HL-60 (cell line): ENCODE measurements around the gene PAWR.

Source experiments
- CTCF ChIP-seq: IDR thresholded peaks from one replicate; pipeline ENCODE4 v1.5.1; 2011; ENCODE audit warnings: low read length, control low read depth, inconsistent platforms; ENCODE audit not compliant: insufficient read depth
- GABPA ChIP-seq: IDR thresholded peaks from 2 replicates; pipeline ENCODE4 v1.6.1; 2012; ENCODE audit warnings: low read depth
- POLR2AphosphoS5 ChIP-seq: IDR thresholded peaks from 2 replicates; pipeline ENCODE4 v1.6.1; 2012; ENCODE audit warnings: low read depth
- SPI1 ChIP-seq: IDR thresholded peaks from 2 replicates; pipeline ENCODE4 v1.6.1; 2012; ENCODE audit warnings: low read depth, mild to moderate bottlenecking, borderline replicate concordance
- TF ChIP-seq, protein P1 (sequence below): IDR thresholded peaks from 2 replicates; pipeline ENCODE4 v1.6.1; 2012; ENCODE audit warnings: low read depth; ENCODE audit not compliant: insufficient replicate concordance

DNA sequence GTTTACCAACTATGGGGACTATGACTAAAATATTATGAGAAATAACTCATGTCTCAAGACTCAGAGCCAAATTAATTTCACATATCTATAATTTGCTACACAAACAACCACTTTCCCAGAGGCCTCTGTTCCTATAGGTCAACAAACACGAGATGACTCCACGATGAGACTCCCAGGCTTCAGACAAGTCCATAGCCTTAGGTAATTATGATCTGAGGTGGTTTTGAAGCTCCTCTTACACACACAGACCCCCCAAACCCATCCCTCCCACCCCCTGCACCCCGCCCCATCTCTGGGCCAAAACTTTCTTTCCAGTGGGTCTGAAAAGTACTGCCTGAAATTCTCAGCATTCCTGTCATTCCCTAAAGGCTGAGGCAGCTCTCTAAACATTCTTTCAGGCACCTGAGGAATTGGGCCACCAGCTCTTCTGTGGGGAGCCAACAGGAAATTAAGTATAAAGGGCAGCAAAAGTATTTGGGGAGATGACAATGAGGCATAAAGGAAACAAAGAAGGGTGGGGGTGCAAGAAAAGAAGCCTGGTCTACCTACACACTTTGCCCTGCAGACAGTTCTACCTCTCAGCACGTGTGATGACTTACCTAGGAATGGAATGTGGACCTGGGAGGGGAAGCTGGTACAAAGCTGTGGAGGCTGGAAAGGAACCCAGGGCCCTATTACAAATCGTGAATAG is 143.6 kb downstream of the PAWR start:
- TF ChIP-seq CTCF (no peak), POLR2AphosphoS5 (no peak), GABPA (no peak), SPI1 (no peak)
- TF ChIP-seq, protein P1, sequence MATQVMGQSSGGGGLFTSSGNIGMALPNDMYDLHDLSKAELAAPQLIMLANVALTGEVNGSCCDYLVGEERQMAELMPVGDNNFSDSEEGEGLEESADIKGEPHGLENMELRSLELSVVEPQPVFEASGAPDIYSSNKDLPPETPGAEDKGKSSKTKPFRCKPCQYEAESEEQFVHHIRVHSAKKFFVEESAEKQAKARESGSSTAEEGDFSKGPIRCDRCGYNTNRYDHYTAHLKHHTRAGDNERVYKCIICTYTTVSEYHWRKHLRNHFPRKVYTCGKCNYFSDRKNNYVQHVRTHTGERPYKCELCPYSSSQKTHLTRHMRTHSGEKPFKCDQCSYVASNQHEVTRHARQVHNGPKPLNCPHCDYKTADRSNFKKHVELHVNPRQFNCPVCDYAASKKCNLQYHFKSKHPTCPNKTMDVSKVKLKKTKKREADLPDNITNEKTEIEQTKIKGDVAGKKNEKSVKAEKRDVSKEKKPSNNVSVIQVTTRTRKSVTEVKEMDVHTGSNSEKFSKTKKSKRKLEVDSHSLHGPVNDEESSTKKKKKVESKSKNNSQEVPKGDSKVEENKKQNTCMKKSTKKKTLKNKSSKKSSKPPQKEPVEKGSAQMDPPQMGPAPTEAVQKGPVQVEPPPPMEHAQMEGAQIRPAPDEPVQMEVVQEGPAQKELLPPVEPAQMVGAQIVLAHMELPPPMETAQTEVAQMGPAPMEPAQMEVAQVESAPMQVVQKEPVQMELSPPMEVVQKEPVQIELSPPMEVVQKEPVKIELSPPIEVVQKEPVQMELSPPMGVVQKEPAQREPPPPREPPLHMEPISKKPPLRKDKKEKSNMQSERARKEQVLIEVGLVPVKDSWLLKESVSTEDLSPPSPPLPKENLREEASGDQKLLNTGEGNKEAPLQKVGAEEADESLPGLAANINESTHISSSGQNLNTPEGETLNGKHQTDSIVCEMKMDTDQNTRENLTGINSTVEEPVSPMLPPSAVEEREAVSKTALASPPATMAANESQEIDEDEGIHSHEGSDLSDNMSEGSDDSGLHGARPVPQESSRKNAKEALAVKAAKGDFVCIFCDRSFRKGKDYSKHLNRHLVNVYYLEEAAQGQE, result no peak
